HepG2 (cell line): ENCODE measurements around the gene MDM4.
"Not testable (repeated sequence)": the region's sequence is repeated elsewhere in the genome, so short reads cannot be mapped to it uniquely, and the experiment has no call there.

Source experiments
- BRCA1 ChIP-seq: sonication (generic); formaldehyde crosslinking; IDR thresholded peaks from 2 replicates; pipeline ENCODE4 v1.4.0; 2020; ENCODE audit warnings: missing genetic modification reagents
- CEBPG ChIP-seq: IDR thresholded peaks from 2 replicates; pipeline ENCODE4 v1.6.1; 2016
- CTCF ChIP-seq: sonication (generic); formaldehyde crosslinking; IDR thresholded peaks from 2 replicates; pipeline ENCODE4 v1.5.0; 2020; ENCODE audit warnings: mild to moderate bottlenecking, missing genetic modification reagents, moderate library complexity
- ESRRA ChIP-seq: sonication (generic); formaldehyde crosslinking; IDR thresholded peaks from 2 replicates; pipeline ENCODE4 v1.5.1; 2020; ENCODE audit warnings: mild to moderate bottlenecking, low read depth, missing genetic modification reagents

- not testable (repeated sequence) for TF ChIP-seq CTCF; BRCA1 (CRISPR knock-in tag); CEBPG (CRISPR knock-in tag); ESRRA (CRISPR knock-in tag)
These were observed 29.5 kb upstream of the MDM4 start for GRCh38 chr1:204486513-204487255.
